Kidney (tissue), 14 donors: Measurements from ENCODE around the gene PPFIA1. TPM values are rescaled to one million over a fixed set of nuclear protein-coding genes. Genes with fewer than 3 reads are reported as not detected.

Source experiments
- DNase-seq, 5 donors: peaks; one replicate each; pipeline ENCODE4 v3.0.0-alpha.2; 2013 to 2020
- FAIRE-seq: peaks from 2 replicates; lab custom pipeline; 2012; peaks lifted over from hg19 to GRCh38; lab: Jason Lieb, UNC
- H3K27ac ChIP-seq, 2 donors: one replicate each; pipeline ENCODE4 v1.7.0; 2013; ENCODE audit warnings: low read depth in 2 of 2, low read length in 2 of 2, inconsistent platforms in 1 of 2
- H3K27me3 ChIP-seq: one replicate; pipeline ENCODE4 v1.7.1; 2013; ENCODE audit warnings: low read length, inconsistent platforms; ENCODE audit not compliant: control insufficient read depth, insufficient read depth
- H3K36me3 ChIP-seq, 3 donors: one replicate each; pipeline versions ENCODE4 v1.7.0 to v1.7.1; 2013; ENCODE audit warnings: low read length in 3 of 3, control low read depth in 1 of 3, inconsistent platforms in 1 of 3; ENCODE audit not compliant: insufficient read depth in 3 of 3, control insufficient read depth in 2 of 3
- H3K4me1 ChIP-seq, 3 donors: one replicate each; pipeline versions ENCODE4 v1.7.0 to v1.7.1; 2013; ENCODE audit warnings: low read length in 3 of 3, inconsistent platforms in 1 of 3, low read depth in 1 of 3; ENCODE audit not compliant: control insufficient read depth in 2 of 3, insufficient read depth in 2 of 3
- H3K4me3 ChIP-seq, 3 donors: one replicate each; pipeline versions ENCODE4 v1.7.0 to v1.8.1; 2013; ENCODE audit warnings: low read length in 3 of 3, control low read depth in 1 of 3, inconsistent platforms in 1 of 3
- H3K9ac ChIP-seq, 3 donors: one replicate each; pipeline versions ENCODE4 v1.7.0 to v1.7.1; 2013; ENCODE audit warnings: low read length in 3 of 3, control low read depth in 1 of 3, inconsistent platforms in 1 of 3
- H3K9me3 ChIP-seq, 3 donors: one replicate each; pipeline versions ENCODE4 v1.7.0 to v1.7.1; 2013; ENCODE audit warnings: low read length in 3 of 3, control low read depth in 1 of 3, inconsistent platforms in 1 of 3; ENCODE audit not compliant: control insufficient read depth in 2 of 3, insufficient read depth in 1 of 3
- intact Hi-C: fragments of 100-400 bp; cut with DNase I; formaldehyde crosslinking; loops from one replicate; pipeline ENCODE4 v1.11.1; 2022
- polyA plus RNA-seq: library from polyadenylated mRNA; stranded (reverse); fragments of 350-450 nt; fragmentation: Illumina TruSeq; extraction: RNeasy Lipid Tissue Mini Kit (QIAGEN cat#74804); gene quantifications from one replicate; pipeline ENCODE4 v1.2.3, GENCODE V29; 2014; ENCODE audit warnings: low read depth, low replicate concordance; ENCODE audit not compliant: insufficient read depth
- total RNA-seq: library from RNA; stranded (reverse); fragmentation: NEBNext Ultra II Directional; extraction: Animal tissue kit (Norgen Biotek cat#: 25700); gene quantifications from one replicate; pipeline ENCODE4 v1.2.1, GENCODE V29; 2021
- TF ChIP-seq, protein P1 (sequence below): IDR thresholded peaks from 3 replicates; pipeline ENCODE4 v1.5.1; 2012; ENCODE audit warnings: mild to moderate bottlenecking, moderate library complexity, borderline replicate concordance; ENCODE audit not compliant: insufficient read depth; ENCODE audit errors: extremely low read depth
- donor health status: control.
- donor health status: control.
- donor health status: control.
- donor health status: control.
- donor health status: control.
- donor health status: DM: yes; HTN: yes; CAD: no.
- donor health status: Normal renal cell carcinoma (clear cell type).

Gene PPFIA1
- total and polyA plus RNA-seq, 2 donors from 2014 or later: 19.1 to 53.0 TPM

DNA sequence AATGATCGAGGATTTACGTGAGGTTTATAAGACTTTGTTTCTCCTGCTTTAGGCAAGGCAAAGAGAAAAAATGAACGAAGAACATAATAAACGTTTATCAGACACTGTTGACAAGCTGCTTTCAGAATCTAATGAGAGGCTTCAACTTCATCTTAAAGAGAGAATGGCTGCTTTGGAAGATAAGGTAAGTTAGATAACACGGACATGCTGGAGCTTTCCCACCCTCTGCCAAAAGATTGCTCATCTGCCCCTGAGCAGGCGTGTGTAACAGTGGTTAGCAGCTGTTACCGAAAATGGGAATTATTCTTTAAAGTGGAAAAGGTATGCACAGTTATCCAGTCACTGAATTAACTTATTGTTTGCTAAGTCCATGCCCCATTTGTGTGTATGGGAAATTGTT is 65.0 kb downstream of the PPFIA1 start:
- DNase-seq (no peak), FAIRE-seq (no peak)
- Histone ChIP-seq H3K4me3 (no peak overlapping the region), H3K36me3 (peaks cover 9 to 74% (median 58%) of the 10 kb centered on the region in 3 donors), H3K27me3 (no peaks in the 10 kb centered on the region), H3K9ac (no peak overlapping the region), H3K9me3 (no peaks in the 10 kb centered on the region), H3K4me1 (no peaks in the 10 kb centered on the region), H3K27ac (no peak overlapping the region)
- intact Hi-C loops: no loop called here
- TF ChIP-seq, protein P1, sequence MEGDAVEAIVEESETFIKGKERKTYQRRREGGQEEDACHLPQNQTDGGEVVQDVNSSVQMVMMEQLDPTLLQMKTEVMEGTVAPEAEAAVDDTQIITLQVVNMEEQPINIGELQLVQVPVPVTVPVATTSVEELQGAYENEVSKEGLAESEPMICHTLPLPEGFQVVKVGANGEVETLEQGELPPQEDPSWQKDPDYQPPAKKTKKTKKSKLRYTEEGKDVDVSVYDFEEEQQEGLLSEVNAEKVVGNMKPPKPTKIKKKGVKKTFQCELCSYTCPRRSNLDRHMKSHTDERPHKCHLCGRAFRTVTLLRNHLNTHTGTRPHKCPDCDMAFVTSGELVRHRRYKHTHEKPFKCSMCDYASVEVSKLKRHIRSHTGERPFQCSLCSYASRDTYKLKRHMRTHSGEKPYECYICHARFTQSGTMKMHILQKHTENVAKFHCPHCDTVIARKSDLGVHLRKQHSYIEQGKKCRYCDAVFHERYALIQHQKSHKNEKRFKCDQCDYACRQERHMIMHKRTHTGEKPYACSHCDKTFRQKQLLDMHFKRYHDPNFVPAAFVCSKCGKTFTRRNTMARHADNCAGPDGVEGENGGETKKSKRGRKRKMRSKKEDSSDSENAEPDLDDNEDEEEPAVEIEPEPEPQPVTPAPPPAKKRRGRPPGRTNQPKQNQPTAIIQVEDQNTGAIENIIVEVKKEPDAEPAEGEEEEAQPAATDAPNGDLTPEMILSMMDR: no peak

DNA sequence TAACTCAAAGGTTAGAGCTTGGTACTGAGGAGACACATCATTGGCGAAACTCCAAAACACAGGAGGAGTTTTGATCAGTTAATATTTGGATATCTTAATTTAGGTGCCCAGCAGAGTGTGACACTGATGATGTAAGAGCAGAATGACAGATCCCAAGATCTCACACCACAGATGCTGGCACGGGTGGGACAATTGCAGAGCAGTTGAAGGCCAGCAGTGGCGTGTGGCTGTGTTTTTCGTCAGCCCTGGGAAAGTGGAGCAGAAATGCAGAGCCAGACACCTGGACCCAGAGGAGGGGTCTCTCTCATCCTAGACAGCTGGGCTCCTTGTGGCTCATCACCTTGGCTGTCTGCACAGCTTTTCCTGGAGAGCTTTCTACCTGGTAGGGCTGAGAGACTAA is 68.1 kb downstream of the PPFIA1 start:
- DNase-seq (no peak), FAIRE-seq (no peak)
- intact Hi-C loops: no loop called here
- Histone ChIP-seq H3K9ac (no peak overlapping the region), H3K27ac (no peak overlapping the region), H3K4me1 (peaks cover 0 to 3% (median 0%) of the 10 kb centered on the region in 3 donors), H3K36me3 (peaks cover 11 to 55% (median 44%) of the 10 kb centered on the region in 3 donors), H3K9me3 (no peaks in the 10 kb centered on the region), H3K4me3 (no peak overlapping the region), H3K27me3 (no peaks in the 10 kb centered on the region)
- TF ChIP-seq, protein P1: no peak

DNA sequence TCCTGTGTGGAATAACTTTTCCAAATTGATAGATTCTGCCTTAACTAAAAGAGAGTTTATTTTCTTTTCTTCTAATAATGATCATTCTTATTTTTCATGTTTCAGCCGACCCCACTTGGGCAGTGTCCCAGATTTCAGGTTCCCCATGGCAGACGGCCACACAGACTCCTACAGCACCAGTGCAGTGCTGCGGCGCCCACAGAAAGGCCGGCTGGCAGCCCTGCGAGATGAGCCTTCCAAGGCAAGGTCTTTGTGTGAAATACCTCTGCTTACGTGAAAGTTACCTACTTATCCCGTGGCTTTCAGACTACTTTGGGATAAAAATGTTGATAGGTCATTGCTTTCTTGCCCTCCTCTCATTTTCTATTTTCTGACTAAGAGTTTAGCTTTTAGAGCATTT is 68.6 kb downstream of the PPFIA1 start:
- Histone ChIP-seq H3K27ac (no peak overlapping the region), H3K9ac (no peak overlapping the region), H3K4me1 (peaks cover 0 to 5% (median 1%) of the 10 kb centered on the region in 3 donors), H3K9me3 (no peaks in the 10 kb centered on the region), H3K4me3 (no peak overlapping the region), H3K36me3 (peaks cover 12 to 55% (median 44%) of the 10 kb centered on the region in 3 donors), H3K27me3 (no peaks in the 10 kb centered on the region)
- intact Hi-C loops: no loop called here
- DNase-seq (no peak), FAIRE-seq (no peak)
- TF ChIP-seq, protein P1: no peak

DNA sequence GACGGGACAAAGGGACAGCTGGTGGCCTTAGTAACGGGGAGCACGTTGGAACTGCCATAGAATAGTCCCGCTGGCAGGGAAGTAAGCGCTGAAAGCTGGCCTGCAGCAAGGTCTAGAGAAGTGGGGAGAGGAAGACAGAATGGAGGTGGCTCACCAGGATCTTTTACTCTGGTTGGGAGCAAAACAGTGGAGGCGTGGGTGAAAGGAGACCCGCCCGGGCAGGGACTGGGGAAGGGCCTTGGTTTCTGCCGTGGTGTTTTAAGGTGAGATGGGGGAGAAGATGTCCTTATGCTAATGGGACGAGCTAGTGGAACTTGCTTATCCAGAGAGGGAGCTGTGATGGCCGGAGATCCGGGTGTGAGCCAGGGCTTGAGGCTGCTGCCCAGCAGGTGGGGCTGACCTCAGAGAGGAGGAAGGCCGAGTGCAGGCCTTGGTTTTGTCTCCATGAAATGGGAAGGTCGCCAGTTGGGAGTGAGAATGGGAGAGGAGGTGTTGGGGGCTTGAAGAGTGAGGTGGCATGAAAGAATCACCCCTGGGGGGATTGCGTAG is 71.5 kb downstream of the PPFIA1 start:
- H3K36me3 ChIP-seq: peaks cover 9 to 44% (median 35%) of the 10 kb centered on the region in 3 donors
- no peaks in the 10 kb centered on the region for H3K27me3 ChIP-seq
- FAIRE-seq: no peak
- DNase-seq: no peak
- no peak overlapping the region for H3K27ac ChIP-seq
- intact Hi-C loops: no loop called here
- TF ChIP-seq, protein P1: no peak
- peaks cover 0 to 7% (median 4%) of the 10 kb centered on the region in 3 donors for H3K4me1 ChIP-seq
- H3K9me3 ChIP-seq: no peaks in the 10 kb centered on the region
- no peak overlapping the region for H3K9ac ChIP-seq
- H3K4me3 ChIP-seq: no peak overlapping the region
